H1 (cell line): ENCODE results near the gene PPP2R3A. TPM values are rescaled to one million over a fixed set of nuclear protein-coding genes. Genes with fewer than 3 reads are reported as not detected.

Experiments
- CTCF ChIA-PET: fragments of 300-600 bp; sonication (Branson Sonifier 250); formaldehyde crosslinking; loops from one replicate; lab custom pipeline; 2021; ENCODE audit not compliant: partially characterized antibody; lab: Charles Lee
- POLR2A ChIA-PET: fragments of 300-600 bp; sonication (Branson Sonifier 250); formaldehyde crosslinking; loops from one replicate; lab custom pipeline; 2021; ENCODE audit warnings: inconsistent platforms; ENCODE audit not compliant: partially characterized antibody; lab: Charles Lee
- DNase-seq, 2 experiments: peaks; one replicate each; pipeline versions ENCODE4 v3.0.0 to v3.0.0-alpha.2; 2010 to 2022; ENCODE audit warnings: low spot score in 2 of 2, low read depth in 1 of 2, mixed read lengths in 1 of 2
- FAIRE-seq: peaks from 2 replicates; lab custom pipeline; 2011; peaks lifted over from hg19 to GRCh38; lab: Jason Lieb, UNC
- H2AFZ ChIP-seq: 2 replicates; pipeline ENCODE4 v1.8.1; 2012; ENCODE audit warnings: low read length, inconsistent platforms
- H2AK5ac ChIP-seq: 2 replicates; pipeline ENCODE4 v1.6.1; 2013; ENCODE audit warnings: low read depth, low read length
- H2BK120ac ChIP-seq: replicated peaks from 2 replicates; pipeline ENCODE3; 2013; ENCODE audit warnings: low read depth, low read length, inconsistent platforms
- H2BK12ac ChIP-seq: 2 replicates; pipeline ENCODE4 v1.6.1; 2013; ENCODE audit warnings: low read depth, low read length
- H2BK15ac ChIP-seq: 2 replicates; pipeline ENCODE4 v1.6.1; 2013; ENCODE audit warnings: low read length
- H2BK20ac ChIP-seq: 2 replicates; pipeline ENCODE4 v1.6.1; 2013; ENCODE audit warnings: low read length
- H2BK5ac ChIP-seq: 2 replicates; pipeline ENCODE4 v1.6.1; 2013; ENCODE audit warnings: low read depth, low read length
- H3K14ac ChIP-seq: 2 replicates; pipeline ENCODE4 v1.6.1; 2013; ENCODE audit warnings: inconsistent platforms; ENCODE audit not compliant: insufficient read length
- H3K18ac ChIP-seq: 2 replicates; pipeline ENCODE4 v1.6.1; 2013; ENCODE audit warnings: low read length; ENCODE audit errors: extremely low read depth
- H3K23ac ChIP-seq: 2 replicates; pipeline ENCODE4 v1.6.1; 2013; ENCODE audit warnings: inconsistent platforms; ENCODE audit not compliant: insufficient read length
- H3K23me2 ChIP-seq: 2 replicates; pipeline ENCODE4 v1.6.1; 2013; ENCODE audit warnings: low read depth, low read length
- H3K27ac ChIP-seq: 2 replicates; pipeline ENCODE4 v1.6.1; 2011; ENCODE audit warnings: low read depth, low read length, inconsistent platforms
- H3K27me3 ChIP-seq, 4 experiments: replicated peaks in 1 of 4; 1 replicate in 1 of 4; 2 replicates in 3 of 4; pipeline versions ENCODE4 v1.6.1 to v1.8.1; 2011 to 2013; ENCODE audit warnings: low read length in 3 of 4, mild to moderate bottlenecking in 3 of 4, inconsistent platforms in 2 of 4, mixed read lengths in 2 of 4, moderate library complexity in 1 of 4; ENCODE audit not compliant: control insufficient read depth in 3 of 4, insufficient read depth in 3 of 4; ENCODE audit errors: extremely low read depth in 1 of 4
- H3K36me3 ChIP-seq, 4 experiments: 2 replicates each; pipeline versions ENCODE4 v1.6.1 to v1.8.1; 2011 to 2013; ENCODE audit warnings: mild to moderate bottlenecking in 4 of 4, low read length in 3 of 4, moderate library complexity in 2 of 4, control low read depth in 1 of 4, inconsistent platforms in 1 of 4; ENCODE audit not compliant: insufficient read depth in 4 of 4, control insufficient read depth in 2 of 4
- H3K4ac ChIP-seq: replicated peaks from 2 replicates; pipeline ENCODE3; 2013; ENCODE audit warnings: low read length, low read depth, mixed read lengths, inconsistent platforms; ENCODE audit not compliant: insufficient read length
- H3K4me1 ChIP-seq, 4 experiments: replicated peaks in 1 of 4; 1 replicate in 1 of 4; 2 replicates in 3 of 4; pipeline versions ENCODE4 v1.6.1 to v1.8.1; 2011 to 2013; ENCODE audit warnings: low read length in 3 of 4, inconsistent platforms in 2 of 4, mixed read lengths in 1 of 4; ENCODE audit not compliant: insufficient read depth in 4 of 4, control insufficient read depth in 3 of 4
- H3K4me2 ChIP-seq, 2 experiments: 2 replicates each; pipeline versions ENCODE4 v1.6.1 to v1.8.1; 2011 to 2013; ENCODE audit warnings: low read depth in 2 of 2, low read length in 2 of 2, control low read depth in 1 of 2, inconsistent platforms in 1 of 2, mild to moderate bottlenecking in 1 of 2; ENCODE audit not compliant: insufficient read depth in 1 of 2
- H3K4me3 ChIP-seq, 4 experiments: fragments of 200-600, 300-600 bp in 1 of 4; sonication (generic), shearing (Covaris generic), sonication (Bioruptor Twin) in 1 of 4; 2 replicates each; pipeline versions ENCODE4 v1.5.1 to v1.8.1; 2011 to 2016; ENCODE audit warnings: low read length in 4 of 4, low read depth in 3 of 4, control low read depth in 2 of 4, inconsistent platforms in 2 of 4, mild to moderate bottlenecking in 2 of 4, mixed read lengths in 1 of 4, moderate library complexity in 1 of 4; ENCODE audit not compliant: insufficient read depth in 2 of 4; ENCODE audit errors: extremely low read depth in 1 of 4
- H3K56ac ChIP-seq: replicated peaks from 2 replicates; pipeline ENCODE3; 2013; ENCODE audit warnings: low read depth, mild to moderate bottlenecking, mixed read lengths, low read length, inconsistent platforms; ENCODE audit not compliant: insufficient read length
- H3K79me1 ChIP-seq: 2 replicates; pipeline ENCODE4 v1.6.1; 2013; ENCODE audit warnings: low read depth, low read length, control low read depth
- H3K79me2 ChIP-seq, 2 experiments: 2 replicates each; pipeline versions ENCODE4 v1.6.1 to v1.8.1; 2012 to 2013; ENCODE audit warnings: low read length in 2 of 2, mild to moderate bottlenecking in 2 of 2, inconsistent platforms in 1 of 2; ENCODE audit not compliant: insufficient read depth in 2 of 2, control insufficient read depth in 1 of 2
- H3K9ac ChIP-seq, 4 experiments: replicated peaks in 1 of 4; 1 replicate in 1 of 4; 2 replicates in 3 of 4; pipeline versions ENCODE4 v1.6.1 to v1.8.1; 2011 to 2013; ENCODE audit warnings: low read depth in 3 of 4, low read length in 3 of 4, control low read depth in 2 of 4, mild to moderate bottlenecking in 2 of 4, moderate library complexity in 2 of 4, inconsistent platforms in 1 of 4; ENCODE audit errors: extremely low read depth in 1 of 4
- H3K9me3 ChIP-seq, 2 experiments: 2 replicates each; pipeline versions ENCODE4 v1.6.1 to v1.8.1; 2012 to 2013; ENCODE audit warnings: mild to moderate bottlenecking in 2 of 2, moderate library complexity in 2 of 2, control low read depth in 1 of 2, inconsistent platforms in 1 of 2, low read depth in 1 of 2, low read length in 1 of 2, mixed read lengths in 1 of 2; ENCODE audit not compliant: insufficient read depth in 2 of 2
- H4K20me1 ChIP-seq, 2 experiments: replicated peaks in 1 of 2; 2 replicates each; pipeline versions ENCODE3 to v1.8.1; 2011 to 2013; ENCODE audit warnings: inconsistent platforms in 2 of 2, low read length in 2 of 2, mild to moderate bottlenecking in 1 of 2; ENCODE audit not compliant: insufficient read depth in 2 of 2, control insufficient read depth in 1 of 2
- H4K5ac ChIP-seq: 2 replicates; pipeline ENCODE4 v1.6.1; 2013; ENCODE audit warnings: low read length, low read depth, mixed read lengths, inconsistent platforms; ENCODE audit not compliant: insufficient read length
- H4K8ac ChIP-seq: 2 replicates; pipeline ENCODE4 v1.8.0; 2013; ENCODE audit warnings: mild to moderate bottlenecking, moderate library complexity, low read length, inconsistent platforms; ENCODE audit not compliant: insufficient read depth; ENCODE audit errors: extremely low read depth
- H4K91ac ChIP-seq: replicated peaks from 2 replicates; pipeline ENCODE3; 2013; ENCODE audit warnings: low read length, mixed read lengths, inconsistent platforms; ENCODE audit not compliant: insufficient read length
- BACH1 ChIP-seq: IDR thresholded peaks from 2 replicates; pipeline ENCODE4 v1.6.1; 2012; ENCODE audit warnings: low read length, improper control_type of control experiment
- BRCA1 ChIP-seq: IDR thresholded peaks from 2 replicates; pipeline ENCODE4 v1.6.1; 2012; ENCODE audit warnings: low read depth, low read length, improper control_type of control experiment
- CBX5 ChIP-seq: fragments of 300-800, 300-1000 bp; sonication (generic); IDR thresholded peaks from 2 replicates; pipeline ENCODE4 v1.7.1; 2016; ENCODE audit warnings: antibody characterized with exemption, low read length, low read depth
- CBX8 ChIP-seq: fragments of 300-800, 300-1000 bp; sonication (generic); IDR thresholded peaks from 2 replicates; pipeline ENCODE4 v1.7.1; 2016; ENCODE audit warnings: low read depth, low read length, borderline replicate concordance
- CEBPB ChIP-seq: IDR thresholded peaks from 2 replicates; pipeline ENCODE4 v1.6.1; 2012; ENCODE audit warnings: low read depth, low read length
- EGR1 ChIP-seq: IDR thresholded peaks from 2 replicates; pipeline ENCODE4 v1.6.1; 2011; ENCODE audit warnings: low read depth, low read length, borderline replicate concordance
- GTF2F1 ChIP-seq: IDR thresholded peaks from 2 replicates; pipeline ENCODE4 v1.6.1; 2012; ENCODE audit warnings: low read depth, low read length, improper control_type of control experiment, borderline replicate concordance
- HDAC6 ChIP-seq: IDR thresholded peaks from one replicate; pipeline ENCODE4 v1.7.1; 2012; ENCODE audit warnings: low read depth, mild to moderate bottlenecking, inconsistent platforms, low read length, moderate library complexity
- JUND ChIP-seq: IDR thresholded peaks from 2 replicates; pipeline ENCODE4 v1.6.1; 2011; ENCODE audit warnings: mild to moderate bottlenecking, improper control_type of control experiment, low read length
- NRF1 ChIP-seq: IDR thresholded peaks from 2 replicates; pipeline ENCODE4 v1.6.1; 2011; ENCODE audit warnings: mild to moderate bottlenecking, low read depth, low read length, improper control_type of control experiment
- RFX5 ChIP-seq: IDR thresholded peaks from 2 replicates; pipeline ENCODE4 v1.6.1; 2011; ENCODE audit warnings: low read depth, low read length, improper control_type of control experiment, borderline replicate concordance
- SIN3A ChIP-seq, 2 experiments: IDR thresholded peaks in 1 of 2; conservative IDR thresholded peaks in 1 of 2; 2 replicates each; pipeline ENCODE4 v1.6.1; 2011 to 2012; ENCODE audit warnings: low read length in 2 of 2, improper control_type of control experiment in 1 of 2, low read depth in 1 of 2, mild to moderate bottlenecking in 1 of 2
- SP2 ChIP-seq: IDR thresholded peaks from 2 replicates; pipeline ENCODE4 v1.6.1; 2012; ENCODE audit warnings: mild to moderate bottlenecking, low read length, inconsistent platforms
- SP4 ChIP-seq: IDR thresholded peaks from 2 replicates; pipeline ENCODE4 v1.6.1; 2012; ENCODE audit warnings: low read length, inconsistent platforms
- SUZ12 ChIP-seq: fragments of 200-600 bp; sonication (generic); IDR thresholded peaks from 2 replicates; pipeline ENCODE4 v1.6.1; 2012; ENCODE audit warnings: mild to moderate bottlenecking, inconsistent platforms, low read length, moderate library complexity, mixed read lengths
- TCF12 ChIP-seq: IDR thresholded peaks from 2 replicates; pipeline ENCODE4 v1.6.1; 2011; ENCODE audit warnings: low read depth, mild to moderate bottlenecking, low read length
- WGBS, 2 experiments: shearing (Covaris generic) in 1 of 2; methylation state at CpG; one replicate each; pipeline versions ENCODE4 v1.1.6 to v1.1.7; 2013 to 2015; ENCODE audit warnings: low lambda C conversion rate in 2 of 2, mixed read lengths in 2 of 2, inconsistent platforms in 1 of 2, low coverage in 1 of 2, missing lambda C conversion rate in 1 of 2; ENCODE audit not compliant: insufficient replicate concordance in 2 of 2, insufficient coverage in 1 of 2, insufficient read length in 1 of 2; ENCODE audit errors: extremely low coverage in 1 of 2, missing lambda C conversion rate in 1 of 2; 5-methylcytosine and 5-hydroxymethylcytosine counted together
- polyA plus RNA-seq, 7 experiments: library from polyadenylated mRNA; depleted of rRNA in 3 of 7; stranded (reverse) in 5 of 7; unstranded in 2 of 7; fragments of >200 nt in 5 of 7; fragments of 200-250 nt in 2 of 7; gene quantifications; 1 replicate in 5 of 7; 2 replicates in 1 of 7; 4 replicates in 1 of 7; pipeline versions ENCODE4 v1.2.1 to v1.2.3, GENCODE V29; 2011 to 2013; ENCODE audit warnings: missing spikeins in 2 of 7, mixed read lengths in 2 of 7
- total RNA-seq: library from RNA; stranded (reverse); fragmentation: NEBNext Ultra II Directional; extraction: Animal tissue kit (Norgen Biotek cat#: 25700); gene quantifications from 2 replicates; pipeline ENCODE4 v1.2.1, GENCODE V29; 2021

PPP2R3A gene
- total and polyA plus RNA-seq, 2 of the 8 experiments (the other 6 are each of a cell fraction or from before 2014, with no cell fraction given) = 4.1 to 15.2 TPM

DNA sequence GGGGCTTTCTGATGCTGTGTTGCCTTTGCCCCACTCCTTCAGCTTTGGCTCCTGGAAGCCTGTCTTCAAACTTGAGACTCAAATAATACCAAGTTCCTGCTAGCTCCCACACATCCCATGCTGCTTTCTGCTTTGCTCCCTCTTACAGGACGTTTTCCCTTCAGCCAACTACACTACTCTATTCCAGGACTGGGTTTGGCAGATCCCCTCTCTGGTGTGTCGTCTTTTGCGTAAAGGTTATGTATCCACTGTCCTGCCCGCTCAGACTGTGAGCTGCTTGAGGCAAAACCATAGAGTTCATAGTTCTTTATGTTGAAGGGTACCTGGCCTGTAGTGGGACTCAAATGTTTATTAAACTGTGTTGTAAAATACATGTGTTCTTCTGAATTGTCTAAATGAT is 25.4 kb downstream of the PPP2R3A start:
- H3K4me1 ChIP-seq = no peaks in the 10 kb centered on the region; a peak in 3 of 7 replicates
- H3K9ac ChIP-seq = no peak overlapping the region
- no peak overlapping the region for H2BK120ac ChIP-seq
- no peak overlapping the region for H4K5ac ChIP-seq
- no peak overlapping the region for H3K56ac ChIP-seq
- no peak overlapping the region for H4K8ac ChIP-seq
- H3K4me2 ChIP-seq = no peak overlapping the region
- H3K23me2 ChIP-seq = no peaks in the 10 kb centered on the region
- H3K4ac ChIP-seq = no peak overlapping the region
- H4K91ac ChIP-seq = no peak overlapping the region
- H2BK5ac ChIP-seq = no peak overlapping the region
- H4K20me1 ChIP-seq = peaks cover 0 to under 1% of the 10 kb centered on the region in 2 experiments
- no peak overlapping the region for H2BK12ac ChIP-seq
- POLR2A ChIA-PET = interaction anchor here (1.6 kb wide), 1 partner anchor 25 kb away, joined by 8 read pairs; the partner anchor contains the start of gene PPP2R3A
- H3K79me1 ChIP-seq = 0 out of 2 replicates have a peak, but pooled peaks cover 2% of the 10 kb centered on the region
- H3K79me2 ChIP-seq = peaks cover 0 to 8% of the 10 kb centered on the region in 2 experiments; a peak in 1 of 4 replicates
- no peak overlapping the region for H3K4me3 ChIP-seq
- FAIRE-seq = no peak
- no peaks in the 10 kb centered on the region for H3K9me3 ChIP-seq
- 81% methylated on average over 4 of the region's 4 CpGs; no CpG with 5 or more reads in 1 of the 2 experiments for WGBS, 2 experiments
- H3K18ac ChIP-seq = no peak overlapping the region
- CTCF ChIA-PET = interaction anchor here (0.7 to 2.4 kb wide), 4 partner anchors 15 to 1196 kb away, joined by 3 to 7 read pairs (median 3); partner anchors contain the start of gene EPHB1
- no peak overlapping the region for H3K27ac ChIP-seq
- H2BK20ac ChIP-seq = no peak overlapping the region
- peaks cover 0 to 1% (median 0%) of the 10 kb centered on the region in 4 experiments; a peak in 1 of 7 replicates for H3K27me3 ChIP-seq
- H2BK15ac ChIP-seq = no peak overlapping the region
- DNase-seq = no peak
- H3K14ac ChIP-seq = no peak overlapping the region
- no peaks in the 10 kb centered on the region; a peak in 1 of 8 replicates for H3K36me3 ChIP-seq
- H3K23ac ChIP-seq = no peak overlapping the region
- no peak overlapping the region for H2AK5ac ChIP-seq
- H2AFZ ChIP-seq = no peak overlapping the region
- TF ChIP-seq CBX8 (no peak), SIN3A (conservative IDR thresholded peaks at IDR 0.05 in 1 of 2, IDR thresholded peaks at IDR 0.05 in 1 of 2; ENCODE audit: low read depth in 1 of 2, low read length in 2 of 2) (no peak), SP2 (no peak), EGR1 (no peak), HDAC6 (no peak), RFX5 (no peak), TCF12 (no peak), SP4 (no peak), BRCA1 (no peak), JUND (no peak), CBX5 (no peak), SUZ12 (no peak), GTF2F1 (no peak), BACH1 (no peak), NRF1 (no peak), CEBPB (no peak)
